Testis (tissue), 3 donors: Measurements from ENCODE around the gene GRB14. TPM values are rescaled to one million over a fixed set of nuclear protein-coding genes. Genes with fewer than 3 reads are reported as not detected.

Experiments
- DNase-seq: peaks from one replicate; pipeline ENCODE4 v3.0.0-alpha.2; 2019
- H3K27ac ChIP-seq, 2 donors: fragments of 200-600 bp; sonication (generic); one replicate each; pipeline ENCODE4 v1.5.1; 2019
- H3K27me3 ChIP-seq: fragments of 200-600 bp; sonication (generic); one replicate; pipeline ENCODE4 v1.5.1; 2019
- H3K36me3 ChIP-seq: fragments of 200-600 bp; sonication (generic); one replicate; pipeline ENCODE4 v1.5.1; 2017; ENCODE audit warnings: low read depth; ENCODE audit errors: missing control alignments
- H3K4me1 ChIP-seq: fragments of 200-600 bp; sonication (generic); one replicate; pipeline ENCODE4 v1.5.1; 2019
- H3K4me3 ChIP-seq, 2 donors: fragments of 200-600 bp; sonication (generic); one replicate each; pipeline ENCODE4 v1.5.1; 2017 to 2019
- H3K9me3 ChIP-seq: fragments of 200-600 bp; sonication (generic); one replicate; pipeline ENCODE4 v1.5.1; 2017
- POLR2A ChIP-seq: fragments of 450-650 bp; IDR thresholded peaks from one replicate; pipeline ENCODE4 v1.6.1; 2017; ENCODE audit warnings: antibody characterized with exemption, mild to moderate bottlenecking, moderate library complexity
- WGBS, 2 donors: methylation state at CpG; one replicate each; pipeline ENCODE4 v1.1.5; 2018; 5-methylcytosine and 5-hydroxymethylcytosine counted together
- intact Hi-C: fragments of 100-400 bp; cut with DNase I; formaldehyde crosslinking; loops from one replicate; pipeline ENCODE4 v1.15.1; 2023; ENCODE audit warnings: low total_unique reads
- polyA plus RNA-seq: library from polyadenylated mRNA; stranded (reverse); fragments of 350-450 nt; fragmentation: Illumina TruSeq; extraction: RNeasy Lipid Tissue Mini Kit (QIAGEN cat#74804); gene quantifications from one replicate; pipeline ENCODE4 v1.2.3, GENCODE V29; 2014; ENCODE audit warnings: low read depth, low replicate concordance; ENCODE audit not compliant: insufficient read depth
- total RNA-seq, 2 donors: library from RNA; depleted of rRNA; stranded (reverse); fragments of >200 nt; gene quantifications; one replicate each; pipeline ENCODE4 v1.2.3, GENCODE V29; 2016
- TF ChIP-seq, protein P1 (sequence below), 3 experiments: fragments of 450-650 bp in 2 of 3; fragments of 200-600 bp in 1 of 3; sonication (generic) in 1 of 3; IDR thresholded peaks; one replicate each; pipeline ENCODE4 v1.5.1; 2016 to 2019; ENCODE audit warnings: antibody characterized with exemption in 3 of 3, mild to moderate bottlenecking in 2 of 3, moderate library complexity in 1 of 3

GRB14 gene
- total and polyA plus RNA-seq, 3 donors from 2014 or later = 30.6 to 67.3 (median 59.0) TPM

DNA sequence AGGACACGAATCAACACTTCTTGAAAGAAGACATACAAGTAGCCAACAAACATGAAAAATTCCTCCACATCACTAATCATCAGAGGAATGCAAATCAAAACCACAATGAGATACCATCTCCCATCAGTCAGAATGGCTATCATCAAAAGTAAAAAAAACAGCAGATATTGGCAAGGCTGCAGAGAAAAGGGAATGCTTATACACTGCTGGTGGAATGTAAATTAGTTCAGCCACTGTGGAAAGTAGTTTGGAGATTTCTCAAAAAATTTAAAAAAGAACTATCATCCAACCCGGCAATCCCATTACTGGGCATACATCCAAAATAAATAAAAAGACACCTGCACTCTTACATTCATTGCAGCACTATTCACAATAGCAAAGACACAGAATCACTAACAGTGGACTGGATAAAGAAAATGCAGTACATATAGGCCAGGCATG is 78.7 kb downstream of the GRB14 start:
- no peaks in the 10 kb centered on the region for H3K4me1 ChIP-seq
- no peaks in the 10 kb centered on the region for H3K9me3 ChIP-seq
- H3K4me3 ChIP-seq = no peak overlapping the region
- no peak overlapping the region for H3K27ac ChIP-seq
- no peaks in the 10 kb centered on the region for H3K36me3 ChIP-seq
- no peak for DNase-seq
- no peak for TF ChIP-seq POLR2A
- TF ChIP-seq, protein P1, sequence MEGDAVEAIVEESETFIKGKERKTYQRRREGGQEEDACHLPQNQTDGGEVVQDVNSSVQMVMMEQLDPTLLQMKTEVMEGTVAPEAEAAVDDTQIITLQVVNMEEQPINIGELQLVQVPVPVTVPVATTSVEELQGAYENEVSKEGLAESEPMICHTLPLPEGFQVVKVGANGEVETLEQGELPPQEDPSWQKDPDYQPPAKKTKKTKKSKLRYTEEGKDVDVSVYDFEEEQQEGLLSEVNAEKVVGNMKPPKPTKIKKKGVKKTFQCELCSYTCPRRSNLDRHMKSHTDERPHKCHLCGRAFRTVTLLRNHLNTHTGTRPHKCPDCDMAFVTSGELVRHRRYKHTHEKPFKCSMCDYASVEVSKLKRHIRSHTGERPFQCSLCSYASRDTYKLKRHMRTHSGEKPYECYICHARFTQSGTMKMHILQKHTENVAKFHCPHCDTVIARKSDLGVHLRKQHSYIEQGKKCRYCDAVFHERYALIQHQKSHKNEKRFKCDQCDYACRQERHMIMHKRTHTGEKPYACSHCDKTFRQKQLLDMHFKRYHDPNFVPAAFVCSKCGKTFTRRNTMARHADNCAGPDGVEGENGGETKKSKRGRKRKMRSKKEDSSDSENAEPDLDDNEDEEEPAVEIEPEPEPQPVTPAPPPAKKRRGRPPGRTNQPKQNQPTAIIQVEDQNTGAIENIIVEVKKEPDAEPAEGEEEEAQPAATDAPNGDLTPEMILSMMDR (IDR thresholded peaks at IDR 0.05) = no peak
- H3K27me3 ChIP-seq = no peaks in the 10 kb centered on the region
- intact Hi-C loops = no loop called here
- WGBS, 2 donors = 43 to 46% methylated on average over 2 of the region's 2 CpGs

DNA sequence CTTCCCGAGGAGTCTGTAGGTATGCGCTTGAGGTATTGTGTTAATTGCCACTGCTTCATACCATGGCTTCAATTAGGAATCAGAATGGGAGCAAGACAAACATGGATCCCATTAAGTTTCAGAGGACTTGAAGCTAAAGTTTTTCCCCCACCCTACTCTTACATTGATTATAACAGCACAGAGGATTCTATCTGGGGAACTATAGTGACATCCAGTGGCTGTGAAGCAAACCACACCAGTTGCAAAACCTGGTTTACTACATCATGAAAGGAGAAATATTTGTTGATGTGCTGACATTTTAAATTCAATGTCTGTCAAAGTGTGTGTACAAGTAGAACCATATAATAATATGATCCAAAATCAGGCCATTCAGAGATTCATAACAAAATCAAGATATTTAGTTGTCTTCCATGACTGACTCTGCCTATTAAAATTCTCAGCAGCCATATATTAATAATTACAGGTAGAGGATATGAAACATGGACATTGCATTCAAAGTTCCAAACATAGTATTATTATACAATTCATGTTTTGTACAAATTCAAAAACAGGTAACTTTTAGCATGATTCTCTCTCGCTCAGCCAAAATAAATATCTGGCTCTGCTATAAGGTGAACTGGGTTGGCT is 82.9 kb downstream of the GRB14 start:
- WGBS, 2 donors = 95 to 98% methylated on average over 3 of the region's 3 CpGs
- Histone ChIP-seq H3K36me3 (no peaks in the 10 kb centered on the region), H3K4me3 (no peak overlapping the region), H3K27ac (no peak overlapping the region), H3K27me3 (no peaks in the 10 kb centered on the region), H3K9me3 (no peaks in the 10 kb centered on the region), H3K4me1 (peaks cover 5% of the 10 kb centered on the region)
- no peak for TF ChIP-seq POLR2A
- TF ChIP-seq, protein P1 (IDR thresholded peaks at IDR 0.05) = peak in 2 of 3 experiments; percentile 40 to 45
- DNase-seq = no peak
- intact Hi-C loops = no loop called here

DNA sequence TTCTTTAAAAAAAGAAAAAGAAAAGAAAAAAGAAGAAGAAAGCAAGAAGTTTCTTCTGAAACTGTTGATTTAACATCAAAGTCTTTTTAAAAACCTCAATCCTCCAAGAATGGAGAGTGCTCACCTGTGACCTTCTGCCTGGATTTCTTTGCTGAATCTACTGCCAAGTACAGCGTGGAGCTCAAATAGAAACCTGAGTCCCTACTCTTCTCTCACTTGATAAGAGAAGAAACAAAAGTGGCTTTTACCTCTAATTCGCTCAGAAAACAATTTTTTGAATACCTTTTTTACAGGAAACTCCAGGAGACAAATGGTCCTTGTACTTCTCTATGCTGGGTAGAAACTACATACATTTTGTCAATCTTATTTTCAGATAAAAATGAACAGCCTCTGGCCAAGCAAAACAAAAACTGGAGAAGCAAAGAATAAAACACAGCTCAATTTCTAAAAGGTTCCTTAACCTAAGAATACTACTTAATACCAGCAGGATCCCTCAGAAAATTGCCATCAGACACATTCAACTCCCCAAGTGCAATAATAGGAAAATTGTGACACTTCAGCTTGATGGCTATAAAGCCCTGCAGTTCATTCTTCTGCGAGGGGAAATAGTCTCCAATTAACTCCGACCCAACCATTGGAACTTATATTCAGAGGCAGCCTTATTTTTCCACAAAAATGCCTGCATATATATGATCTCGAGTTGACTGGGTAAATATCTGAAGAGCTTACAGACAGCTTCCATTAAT is 85.8 kb downstream of the GRB14 start:
- no peak for DNase-seq
- no peaks in the 10 kb centered on the region for H3K27me3 ChIP-seq
- intact Hi-C loops = no loop called here
- 38 to 49% methylated on average over 5 of the region's 5 CpGs for WGBS, 2 donors
- TF ChIP-seq, protein P1 (IDR thresholded peaks at IDR 0.05) = no peak
- TF ChIP-seq POLR2A = no peak
- H3K4me1 ChIP-seq = peaks cover 5% of the 10 kb centered on the region
- no peaks in the 10 kb centered on the region for H3K9me3 ChIP-seq
- no peak overlapping the region for H3K4me3 ChIP-seq
- H3K27ac ChIP-seq = peak overlapping the region in 1 of 2 donors; percentile 37
- H3K36me3 ChIP-seq = no peaks in the 10 kb centered on the region

DNA sequence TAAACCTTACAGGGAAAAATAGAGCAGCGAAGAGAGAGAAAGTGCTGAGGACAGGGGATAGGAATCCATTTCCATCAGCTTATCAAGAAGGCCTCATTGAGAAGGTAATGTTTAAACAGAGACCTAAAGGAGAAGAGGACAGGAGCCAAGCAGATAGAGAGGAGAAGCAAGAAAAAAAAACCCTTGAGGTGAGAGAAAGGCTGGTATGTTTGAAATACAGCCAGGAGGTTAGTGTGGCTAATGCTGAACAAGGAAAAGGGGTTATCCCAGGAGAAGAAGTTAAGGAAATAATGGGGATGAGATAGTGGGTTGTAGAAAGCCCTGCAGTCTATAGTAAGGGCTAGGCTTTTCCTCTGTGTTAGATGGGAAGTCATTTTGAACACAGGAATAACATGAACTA is 90.8 kb downstream of the GRB14 start:
- Histone ChIP-seq H3K4me3 (no peak overlapping the region), H3K4me1 (peaks cover under 1% of the 10 kb centered on the region), H3K9me3 (no peaks in the 10 kb centered on the region), H3K36me3 (no peaks in the 10 kb centered on the region), H3K27ac (no peak overlapping the region), H3K27me3 (no peaks in the 10 kb centered on the region)
- intact Hi-C loops = no loop called here
- no peak for DNase-seq
- WGBS, 2 donors = 95 to 100% methylated on average over 1 of the region's 1 CpG
- TF ChIP-seq, protein P1 (IDR thresholded peaks at IDR 0.05) = no peak
- TF ChIP-seq POLR2A = no peak
